Loucy (cell line): Measurements from ENCODE around the gene TMEM259.

Source experiments
- H2AFZ ChIP-seq: fragments of 200-600 bp; sonication (generic); 2 replicates; pipeline ENCODE4 v1.6.0; 2016; ENCODE audit warnings: antibody characterized with exemption, mild to moderate bottlenecking, low read length, moderate library complexity
- H3F3A ChIP-seq: fragments of 200-600 bp; 2 replicates; pipeline ENCODE4 v1.6.0; 2016; ENCODE audit warnings: antibody characterized with exemption, low read depth, mild to moderate bottlenecking
- H3K27me3 ChIP-seq: fragments of 200-600 bp; sonication (generic); 2 replicates; pipeline ENCODE4 v1.6.1; 2014; ENCODE audit warnings: low read length, mild to moderate bottlenecking; ENCODE audit not compliant: insufficient read depth, poor library complexity, severe bottlenecking
- H3K36me3 ChIP-seq: fragments of 200-600 bp; sonication (generic); 2 replicates; pipeline ENCODE4 v1.6.1; 2016; ENCODE audit warnings: low read length; ENCODE audit not compliant: insufficient read depth
- H3K4me1 ChIP-seq: fragments of 200-600 bp; sonication (generic); 2 replicates; pipeline ENCODE4 v1.5.1; 2014; ENCODE audit warnings: low read length, mild to moderate bottlenecking; ENCODE audit not compliant: insufficient read depth, poor library complexity, severe bottlenecking
- H3K4me2 ChIP-seq: fragments of 200-600 bp; sonication (generic); 2 replicates; pipeline ENCODE4 v1.6.0; 2014; ENCODE audit warnings: antibody characterized with exemption, low read length, low read depth, mild to moderate bottlenecking; ENCODE audit not compliant: poor library complexity, severe bottlenecking
- H3K4me3 ChIP-seq: fragments of 200-600 bp; sonication (generic); 2 replicates; pipeline ENCODE4 v1.5.1; 2014; ENCODE audit warnings: low read length, mild to moderate bottlenecking, mixed read lengths; ENCODE audit not compliant: poor library complexity, severe bottlenecking
- H3K79me2 ChIP-seq: fragments of 200-600 bp; sonication (generic); 2 replicates; pipeline ENCODE4 v1.6.1; 2014; ENCODE audit warnings: low read length; ENCODE audit not compliant: insufficient read depth
- H3K9ac ChIP-seq: fragments of 200-600 bp; sonication (generic); 2 replicates; pipeline ENCODE4 v1.6.0; 2014; ENCODE audit warnings: mild to moderate bottlenecking, low read depth, low read length, moderate library complexity; ENCODE audit not compliant: poor library complexity, severe bottlenecking
- H3K9me2 ChIP-seq: fragments of 200-600 bp; sonication (generic); replicated peaks from 2 replicates; pipeline ENCODE4 v1.6.1; 2016; ENCODE audit warnings: low read depth, low read length, mixed read lengths
- H3K9me3 ChIP-seq: fragments of 200-600 bp; sonication (generic); 2 replicates; pipeline ENCODE4 v1.6.1; 2014; ENCODE audit warnings: mild to moderate bottlenecking, antibody characterized with exemption, low read length, low read depth; ENCODE audit not compliant: insufficient read depth
- H4K20me1 ChIP-seq: fragments of 200-600 bp; sonication (generic); 2 replicates; pipeline ENCODE4 v1.6.0; 2014; ENCODE audit warnings: antibody characterized with exemption, low read length, mild to moderate bottlenecking; ENCODE audit not compliant: insufficient read depth, poor library complexity, severe bottlenecking
- EZH2phosphoT487 ChIP-seq: fragments of 200-600 bp; IDR thresholded peaks from 2 replicates; pipeline ENCODE4 v1.6.1; 2018; ENCODE audit warnings: antibody characterized with exemption, mild to moderate bottlenecking, moderate library complexity, borderline replicate concordance
- TF ChIP-seq, protein P1 (sequence below): fragments of 200-600 bp; sonication (generic); conservative IDR thresholded peaks from 2 replicates; pipeline ENCODE4 v1.5.1; 2014; ENCODE audit warnings: mild to moderate bottlenecking, antibody characterized with exemption, low read length

Gene TMEM259

DNA sequence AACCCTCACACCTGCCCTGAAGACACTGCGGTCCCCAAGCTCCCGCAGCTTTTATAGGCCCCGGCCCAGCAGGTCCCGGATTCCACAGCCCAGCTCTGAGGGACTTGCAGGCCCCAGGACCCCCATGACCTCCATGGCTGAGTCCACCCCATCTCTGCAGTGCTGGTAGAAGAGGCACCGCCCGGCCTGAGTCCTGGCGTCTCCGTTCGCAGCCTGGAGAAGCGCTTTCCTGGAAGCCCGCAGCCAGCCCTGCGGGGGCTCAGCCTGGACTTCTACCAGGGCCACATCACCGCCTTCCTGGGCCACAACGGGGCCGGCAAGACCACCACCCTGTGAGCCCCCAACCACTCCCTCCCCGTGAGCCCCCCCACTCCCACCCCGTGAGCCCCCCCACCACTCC lies 28.2 kb upstream of the TMEM259 start:
- Histone ChIP-seq H3K9me3 (no peaks in the 10 kb centered on the region), H2AFZ (no peak overlapping the region), H4K20me1 (no peaks in the 10 kb centered on the region), H3K4me1 (no peaks in the 10 kb centered on the region), H3K4me2 (no peak overlapping the region), H3K9me2 (no peaks in the 10 kb centered on the region), H3K9ac (no peak overlapping the region), H3F3A (no peaks in the 10 kb centered on the region), H3K79me2 (no peaks in the 10 kb centered on the region), H3K4me3 (no peak overlapping the region), H3K36me3 (no peaks in the 10 kb centered on the region), H3K27me3 (no peaks in the 10 kb centered on the region)
- TF ChIP-seq, protein P1, sequence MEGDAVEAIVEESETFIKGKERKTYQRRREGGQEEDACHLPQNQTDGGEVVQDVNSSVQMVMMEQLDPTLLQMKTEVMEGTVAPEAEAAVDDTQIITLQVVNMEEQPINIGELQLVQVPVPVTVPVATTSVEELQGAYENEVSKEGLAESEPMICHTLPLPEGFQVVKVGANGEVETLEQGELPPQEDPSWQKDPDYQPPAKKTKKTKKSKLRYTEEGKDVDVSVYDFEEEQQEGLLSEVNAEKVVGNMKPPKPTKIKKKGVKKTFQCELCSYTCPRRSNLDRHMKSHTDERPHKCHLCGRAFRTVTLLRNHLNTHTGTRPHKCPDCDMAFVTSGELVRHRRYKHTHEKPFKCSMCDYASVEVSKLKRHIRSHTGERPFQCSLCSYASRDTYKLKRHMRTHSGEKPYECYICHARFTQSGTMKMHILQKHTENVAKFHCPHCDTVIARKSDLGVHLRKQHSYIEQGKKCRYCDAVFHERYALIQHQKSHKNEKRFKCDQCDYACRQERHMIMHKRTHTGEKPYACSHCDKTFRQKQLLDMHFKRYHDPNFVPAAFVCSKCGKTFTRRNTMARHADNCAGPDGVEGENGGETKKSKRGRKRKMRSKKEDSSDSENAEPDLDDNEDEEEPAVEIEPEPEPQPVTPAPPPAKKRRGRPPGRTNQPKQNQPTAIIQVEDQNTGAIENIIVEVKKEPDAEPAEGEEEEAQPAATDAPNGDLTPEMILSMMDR: no peak
- TF ChIP-seq EZH2phosphoT487: no peak

DNA sequence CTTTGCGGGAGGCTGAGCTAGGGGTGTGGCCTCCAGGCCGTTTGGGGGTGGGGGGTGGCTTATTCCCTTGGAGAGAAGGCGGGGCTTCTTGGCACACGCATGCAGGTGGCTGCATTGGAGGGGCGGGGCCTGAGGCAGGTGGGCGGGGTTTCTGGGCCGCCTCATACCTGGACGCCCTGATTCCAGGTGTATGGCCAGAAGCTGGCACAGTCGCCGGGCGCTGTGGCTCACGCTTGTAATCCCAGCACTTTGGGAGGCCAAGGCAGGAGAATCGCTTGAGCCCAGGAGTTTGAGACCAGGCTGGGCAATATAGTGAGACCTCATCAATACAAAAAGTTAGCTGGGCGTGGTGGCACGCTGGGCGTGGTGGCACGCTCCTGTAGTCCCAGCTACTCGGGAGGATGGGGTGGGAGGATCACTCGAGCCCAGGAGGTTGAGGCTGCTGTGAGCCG lies 26.8 kb upstream of the TMEM259 start:
- TF ChIP-seq EZH2phosphoT487: no peak
- TF ChIP-seq, protein P1: no peak
- H3K27me3 ChIP-seq: no peaks in the 10 kb centered on the region
- no peaks in the 10 kb centered on the region for H3K9me2 ChIP-seq
- H3K4me2 ChIP-seq: no peak overlapping the region
- H3K4me1 ChIP-seq: no peaks in the 10 kb centered on the region
- H3K36me3 ChIP-seq: no peaks in the 10 kb centered on the region
- no peaks in the 10 kb centered on the region for H3K79me2 ChIP-seq
- no peak overlapping the region for H2AFZ ChIP-seq
- H4K20me1 ChIP-seq: no peaks in the 10 kb centered on the region
- H3K4me3 ChIP-seq: no peak overlapping the region
- no peaks in the 10 kb centered on the region for H3K9me3 ChIP-seq
- no peak overlapping the region for H3K9ac ChIP-seq
- no peaks in the 10 kb centered on the region for H3F3A ChIP-seq

DNA sequence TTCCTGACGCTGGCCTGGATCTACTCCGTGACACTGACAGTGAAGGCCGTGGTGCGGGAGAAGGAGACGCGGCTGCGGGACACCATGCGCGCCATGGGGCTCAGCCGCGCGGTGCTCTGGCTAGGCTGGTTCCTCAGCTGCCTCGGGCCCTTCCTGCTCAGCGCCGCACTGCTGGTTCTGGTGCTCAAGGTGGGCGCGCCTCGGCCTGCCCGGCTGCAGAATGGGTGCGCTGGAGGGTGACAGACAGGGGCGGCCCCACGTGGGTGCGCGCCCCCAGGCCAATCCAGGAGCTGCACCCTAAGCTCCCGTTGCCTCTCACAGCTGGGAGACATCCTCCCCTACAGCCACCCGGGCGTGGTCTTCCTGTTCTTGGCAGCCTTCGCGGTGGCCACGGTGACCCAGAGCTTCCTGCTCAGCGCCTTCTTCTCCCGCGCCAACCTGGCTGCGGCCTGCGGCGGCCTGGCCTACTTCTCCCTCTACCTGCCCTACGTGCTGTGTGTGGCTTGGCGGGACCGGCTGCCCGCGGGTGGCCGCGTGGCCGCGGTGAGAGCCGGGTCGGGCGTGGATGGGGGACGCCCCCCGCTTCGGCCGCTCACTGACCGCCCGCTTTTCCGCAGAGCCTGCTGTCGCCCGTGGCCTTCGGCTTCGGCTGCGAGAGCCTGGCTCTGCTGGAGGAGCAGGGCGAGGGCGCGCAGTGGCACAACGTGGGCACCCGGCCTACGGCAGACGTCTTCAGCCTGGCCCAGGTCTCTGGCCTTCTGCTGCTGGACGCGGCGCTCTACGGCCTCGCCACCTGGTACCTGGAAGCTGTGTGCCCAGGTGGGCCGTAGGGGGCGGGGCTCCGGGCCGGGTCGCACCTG lies 26.1 kb upstream of the TMEM259 start:
- no peak for TF ChIP-seq EZH2phosphoT487
- TF ChIP-seq, protein P1: no peak

More for the DNA sequence above, 26.1 kb upstream of the TMEM259 start:
- no peaks in the 10 kb centered on the region for H3K27me3 ChIP-seq
- H3K4me2 ChIP-seq: no peak overlapping the region
- H3K36me3 ChIP-seq: no peaks in the 10 kb centered on the region
- H3K9ac ChIP-seq: no peak overlapping the region
- H3K9me3 ChIP-seq: no peaks in the 10 kb centered on the region
- H4K20me1 ChIP-seq: no peaks in the 10 kb centered on the region
- no peaks in the 10 kb centered on the region for H3K79me2 ChIP-seq
- no peaks in the 10 kb centered on the region for H3F3A ChIP-seq
- H2AFZ ChIP-seq: no peak overlapping the region
- no peaks in the 10 kb centered on the region for H3K9me2 ChIP-seq
- no peaks in the 10 kb centered on the region for H3K4me1 ChIP-seq
- H3K4me3 ChIP-seq: no peak overlapping the region
